ENCODE measurements around the gene PLD3. TPM values are rescaled to one million over a fixed set of nuclear protein-coding genes. Genes with fewer than 3 reads are reported as not detected.

The PLD3 gene
- total RNA-seq, 1 experiment from 2014 or later: 338 TPM

- DNase-seq (ENCODE audit: low read depth): no peak
Measured at GRCh38 chr19:40413291-40413845, 64.9 kb downstream of the PLD3 start, which contains the start of gene PRX. PRX (minus strand) TSS chr19:40413378; CDS start chr19:40407932, 5,446 bp downstream.

GRCh38 chr19:40414542-40415535 lies 66.3 kb downstream of the PLD3 start:
- DNase-seq (ENCODE audit: low read depth): no peak

GRCh38 chr19:40415768-40416167 lies 67.3 kb downstream of the PLD3 start:
- DNase-seq (ENCODE audit: low read depth): no peak

- no peak for DNase-seq (ENCODE audit: low read depth)
Measured at GRCh38 chr19:40416918-40417642, 68.6 kb downstream of the PLD3 start.

GRCh38 chr19:40417643-40417981 lies 69.1 kb downstream of the PLD3 start:
- no peak for DNase-seq (ENCODE audit: low read depth)

- DNase-seq (ENCODE audit: low read depth): no peak
Measured at GRCh38 chr19:40418040-40418439, 69.5 kb downstream of the PLD3 start.

- no peak for DNase-seq (ENCODE audit: low read depth)
Measured at GRCh38 chr19:40419066-40419612, 70.6 kb downstream of the PLD3 start.

- no peak for DNase-seq (ENCODE audit: low read depth)
Measured at GRCh38 chr19:40419780-40420179, 71.3 kb downstream of the PLD3 start.

GRCh38 chr19:40420451-40420765 lies 71.9 kb downstream of the PLD3 start:
- DNase-seq (ENCODE audit: low read depth): no peak

GRCh38 chr19:40420766-40421765 lies 72.6 kb downstream of the PLD3 start:
- peak; percentile 94 for DNase-seq (ENCODE audit: low read depth)

GRCh38 chr19:40421993-40422747 lies 73.7 kb downstream of the PLD3 start:
- DNase-seq (ENCODE audit: low read depth): no peak

GRCh38 chr19:40422748-40423566 lies 74.5 kb downstream of the PLD3 start:
- DNase-seq (ENCODE audit: low read depth): no peak

- no peak for DNase-seq (ENCODE audit: low read depth)
Measured at GRCh38 chr19:40423938-40424337, 75.4 kb downstream of the PLD3 start.

GRCh38 chr19:40424637-40425449 lies 76.3 kb downstream of the PLD3 start:
- DNase-seq (ENCODE audit: low read depth): no peak

- peak; percentile 99 for DNase-seq (ENCODE audit: low read depth)
Measured at GRCh38 chr19:40425450-40426287, 77.2 kb downstream of the PLD3 start, which contains the start of gene SERTAD1. SERTAD1 (minus strand) TSS chr19:40425992; CDS start chr19:40423546, 2,446 bp downstream.
